ENCODE results near the gene CRIP1. TPM values are rescaled to one million over a fixed set of nuclear protein-coding genes. Genes with fewer than 3 reads are reported as not detected.

Gene CRIP1
- total RNA-seq, 1 experiment from 2014 or later: 5.4 TPM

GRCh38 chr14:105495990-105496830 lies 9.5 kb downstream of the CRIP1 start:
- H3K27me3 ChIP-seq (ENCODE audit: control insufficient read depth, insufficient read depth, low read length): no peaks in the 10 kb centered on the region
- H3K36me3 ChIP-seq (replicated peaks; ENCODE audit: control insufficient read depth, insufficient read depth, low read length): no peaks in the 10 kb centered on the region
- DNase-seq: peak; percentile 62
- no peak overlapping the region for H3K4me3 ChIP-seq (ENCODE audit: insufficient read depth, low read depth, low read length)

GRCh38 chr14:105496831-105497591 lies 10.3 kb downstream of the CRIP1 start:
- Histone ChIP-seq H3K4me3 (ENCODE audit: insufficient read depth, low read depth, low read length) (no peak overlapping the region), H3K36me3 (replicated peaks; ENCODE audit: control insufficient read depth, insufficient read depth, low read length) (no peaks in the 10 kb centered on the region), H3K27me3 (ENCODE audit: control insufficient read depth, insufficient read depth, low read length) (no peaks in the 10 kb centered on the region)
- DNase-seq: peak; percentile 69

DNA sequence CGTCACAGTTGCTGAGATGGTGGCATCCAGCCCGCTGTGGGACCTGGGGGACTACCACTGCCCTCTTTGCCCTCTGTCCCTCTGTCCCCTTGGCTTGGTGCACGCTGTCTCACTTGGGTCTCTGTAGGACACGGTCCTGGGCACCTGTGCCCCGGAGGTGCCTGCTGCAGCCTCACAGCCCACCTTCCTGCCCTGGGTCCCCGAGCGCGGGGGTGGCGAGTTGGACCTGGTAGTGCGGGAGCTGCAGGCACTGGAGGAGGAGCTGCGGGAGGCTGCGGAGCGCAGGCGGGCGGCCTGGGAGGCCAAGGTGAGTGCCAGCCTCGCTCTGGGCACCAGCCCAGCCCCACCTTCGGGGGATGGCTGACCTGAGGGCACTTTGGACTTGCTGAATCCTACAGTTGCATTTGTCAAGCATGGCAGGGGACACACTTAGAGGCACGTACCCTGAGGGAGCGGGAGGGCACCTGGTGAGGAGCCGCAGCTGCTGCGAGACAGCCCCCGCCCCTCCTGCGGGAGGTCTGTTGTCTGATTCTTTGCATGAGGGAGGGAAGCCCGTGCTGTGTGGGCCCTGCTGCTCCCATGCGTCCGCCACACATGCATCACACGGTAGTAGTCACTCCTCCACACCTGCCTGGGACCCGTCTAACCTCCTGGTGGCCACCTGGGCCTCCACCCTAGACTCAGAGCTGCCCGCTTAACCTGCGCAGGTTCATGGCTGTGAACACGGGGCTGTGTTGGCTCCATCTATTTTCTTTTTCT lies 11.2 kb downstream of the CRIP1 start:
- Histone ChIP-seq H3K36me3 (replicated peaks; ENCODE audit: control insufficient read depth, insufficient read depth, low read length) (no peaks in the 10 kb centered on the region), H3K4me3 (ENCODE audit: insufficient read depth, low read depth, low read length) (no peak overlapping the region), H3K27me3 (ENCODE audit: control insufficient read depth, insufficient read depth, low read length) (no peaks in the 10 kb centered on the region)
- peak; percentile 62 for DNase-seq

- peak; percentile 72 for DNase-seq
- Histone ChIP-seq H3K27me3 (ENCODE audit: control insufficient read depth, insufficient read depth, low read length) (no peaks in the 10 kb centered on the region), H3K4me3 (ENCODE audit: insufficient read depth, low read depth, low read length) (no peak overlapping the region), H3K36me3 (replicated peaks; ENCODE audit: control insufficient read depth, insufficient read depth, low read length) (no peaks in the 10 kb centered on the region)
These were observed 12.0 kb downstream of the CRIP1 start for GRCh38 chr14:105498430-105499255.

- no peaks in the 10 kb centered on the region for H3K36me3 ChIP-seq (replicated peaks; ENCODE audit: control insufficient read depth, insufficient read depth, low read length)
- H3K4me3 ChIP-seq (ENCODE audit: insufficient read depth, low read depth, low read length): no peak overlapping the region
- H3K27me3 ChIP-seq (ENCODE audit: control insufficient read depth, insufficient read depth, low read length): no peaks in the 10 kb centered on the region
- peak; percentile 86 for DNase-seq
These were observed 12.8 kb downstream of the CRIP1 start for GRCh38 chr14:105499256-105500035.

DNA sequence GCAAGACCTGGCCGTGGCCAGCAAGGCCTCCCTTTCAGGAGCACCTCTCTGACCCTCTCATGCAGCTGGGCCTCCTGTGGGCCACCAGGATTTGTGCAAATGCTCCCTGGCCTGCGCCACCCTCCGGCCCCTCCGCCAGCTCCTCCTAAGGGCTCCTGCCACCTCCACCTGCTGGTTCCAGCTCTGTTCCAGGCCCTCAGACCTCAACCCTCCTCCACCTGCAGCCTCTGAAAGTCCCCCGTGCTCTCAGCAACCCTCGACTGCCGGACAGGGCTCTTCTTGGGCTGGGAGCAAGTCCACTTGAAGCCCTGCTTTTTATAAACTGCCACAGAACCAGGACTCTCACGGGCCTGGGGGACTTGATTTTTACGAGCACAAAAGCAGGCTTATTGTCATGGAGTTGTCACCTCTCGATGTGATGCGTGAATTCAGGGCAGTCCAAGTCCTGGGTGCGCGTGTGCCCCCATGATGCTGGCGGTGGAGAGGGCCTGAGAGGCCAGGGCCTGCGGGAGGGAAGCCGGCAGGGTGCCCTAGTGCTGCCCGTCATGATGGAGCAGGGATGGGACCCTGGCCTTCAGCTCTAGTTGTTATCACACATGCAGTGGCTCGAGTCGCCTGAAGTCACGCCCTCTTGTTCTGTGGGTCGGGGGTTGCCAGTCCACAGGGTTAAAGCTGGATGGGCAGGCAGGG lies 13.5 kb downstream of the CRIP1 start:
- DNase-seq: peak; percentile 59

DNA sequence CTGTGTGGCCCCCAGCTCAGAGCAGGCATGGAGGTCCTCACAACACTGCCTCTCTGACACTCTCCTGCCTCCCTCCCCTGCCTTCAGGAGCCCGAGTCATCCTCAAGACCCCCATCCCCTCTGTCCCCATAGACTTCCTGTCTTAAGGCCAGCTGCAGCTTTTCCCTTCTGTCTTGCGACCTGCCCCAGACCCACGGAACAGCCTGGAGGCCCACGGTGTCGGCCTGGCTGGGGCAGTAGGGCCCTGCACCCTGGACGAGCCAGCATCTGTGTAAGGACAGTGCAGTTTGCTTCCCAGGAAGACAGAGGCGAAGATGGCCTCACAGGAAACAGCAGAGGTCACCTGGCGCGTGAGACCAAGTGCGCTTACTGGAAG lies 14.0 kb downstream of the CRIP1 start:
- no peaks in the 10 kb centered on the region for H3K27me3 ChIP-seq (ENCODE audit: control insufficient read depth, insufficient read depth, low read length)
- H3K36me3 ChIP-seq (replicated peaks; ENCODE audit: control insufficient read depth, insufficient read depth, low read length): no peaks in the 10 kb centered on the region
- peak; percentile 62 for DNase-seq
- no peak overlapping the region for H3K4me3 ChIP-seq (ENCODE audit: insufficient read depth, low read depth, low read length)

More for the DNA sequence above, 13.5 kb downstream of the CRIP1 start:
- Histone ChIP-seq H3K36me3 (replicated peaks; ENCODE audit: control insufficient read depth, insufficient read depth, low read length) (no peaks in the 10 kb centered on the region), H3K27me3 (ENCODE audit: control insufficient read depth, insufficient read depth, low read length) (no peaks in the 10 kb centered on the region), H3K4me3 (ENCODE audit: insufficient read depth, low read depth, low read length) (no peak overlapping the region)

- no peak overlapping the region for H3K4me3 ChIP-seq (ENCODE audit: insufficient read depth, low read depth, low read length)
- H3K36me3 ChIP-seq (replicated peaks; ENCODE audit: control insufficient read depth, insufficient read depth, low read length): no peaks in the 10 kb centered on the region
- no peaks in the 10 kb centered on the region for H3K27me3 ChIP-seq (ENCODE audit: control insufficient read depth, insufficient read depth, low read length)
- peak; percentile 33 for DNase-seq
These were observed 15.0 kb downstream of the CRIP1 start for GRCh38 chr14:105501504-105502291.

GRCh38 chr14:105502446-105503295 lies 16.0 kb downstream of the CRIP1 start:
- Histone ChIP-seq H3K27me3 (ENCODE audit: control insufficient read depth, insufficient read depth, low read length) (no peaks in the 10 kb centered on the region), H3K4me3 (ENCODE audit: insufficient read depth, low read depth, low read length) (no peak overlapping the region), H3K36me3 (replicated peaks; ENCODE audit: control insufficient read depth, insufficient read depth, low read length) (no peaks in the 10 kb centered on the region)
- peak; percentile 60 for DNase-seq

DNA sequence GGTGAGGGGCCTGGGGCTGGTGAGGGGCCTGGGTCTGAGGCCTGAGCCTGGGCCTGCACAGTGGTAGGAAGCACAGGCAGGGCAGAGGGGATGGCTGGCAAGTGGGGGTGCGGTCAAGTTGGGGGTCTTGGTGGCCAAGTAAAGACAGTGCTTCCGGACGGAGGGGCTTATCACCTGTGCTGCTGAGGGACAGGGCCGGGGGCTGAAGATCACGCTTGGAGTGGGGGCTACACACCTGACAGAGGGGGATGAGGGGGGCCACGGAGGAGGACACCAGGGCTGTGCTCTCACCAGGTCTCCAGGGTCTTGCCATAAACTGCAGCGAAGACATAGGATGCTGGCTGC lies 16.6 kb downstream of the CRIP1 start:
- Histone ChIP-seq H3K36me3 (replicated peaks; ENCODE audit: control insufficient read depth, insufficient read depth, low read length) (no peaks in the 10 kb centered on the region), H3K27me3 (ENCODE audit: control insufficient read depth, insufficient read depth, low read length) (no peaks in the 10 kb centered on the region), H3K4me3 (ENCODE audit: insufficient read depth, low read depth, low read length) (no peak overlapping the region)

DNA sequence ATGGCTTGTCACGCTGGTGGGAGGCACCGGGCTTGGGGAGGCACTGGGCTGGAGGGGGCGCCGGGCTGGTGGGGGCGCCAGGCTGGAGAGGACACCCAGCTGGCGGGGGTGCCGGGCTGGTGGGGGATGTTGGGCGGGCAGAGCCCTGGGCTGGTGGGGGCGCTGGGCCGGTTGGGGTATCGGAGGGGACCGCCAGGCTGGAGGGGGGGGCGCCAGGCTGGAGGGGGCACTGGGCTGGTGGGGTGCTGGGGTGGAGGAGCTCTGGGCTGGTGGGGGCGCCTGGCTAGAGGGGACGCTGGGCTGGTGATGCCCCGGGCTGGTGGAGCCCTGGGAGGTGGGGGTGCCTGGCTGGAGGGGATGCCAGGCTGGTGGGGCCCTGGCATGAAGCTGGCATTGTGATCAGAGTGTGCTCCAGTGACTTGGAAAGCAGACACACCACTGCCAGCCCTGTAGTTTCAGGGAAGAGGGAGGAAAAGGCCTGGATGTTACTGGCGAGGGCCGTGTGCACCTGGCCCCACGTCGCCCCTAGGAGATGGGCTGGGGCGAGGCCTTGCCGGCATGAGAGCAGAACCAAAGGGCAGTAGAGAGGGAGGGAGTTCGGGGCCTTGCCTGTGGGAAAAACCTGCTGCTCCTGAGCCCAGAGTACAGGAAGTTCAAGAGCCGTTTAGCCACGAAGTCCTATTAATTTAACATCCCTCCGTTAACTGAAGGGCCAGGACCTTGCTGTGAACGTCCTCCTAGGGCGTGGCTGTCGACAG lies 17.4 kb downstream of the CRIP1 start:
- peak; percentile 62 for DNase-seq
- H3K4me3 ChIP-seq (ENCODE audit: insufficient read depth, low read depth, low read length): no peak overlapping the region
- no peaks in the 10 kb centered on the region for H3K36me3 ChIP-seq (replicated peaks; ENCODE audit: control insufficient read depth, insufficient read depth, low read length)
- H3K27me3 ChIP-seq (ENCODE audit: control insufficient read depth, insufficient read depth, low read length): no peaks in the 10 kb centered on the region

More for the DNA sequence above, 16.6 kb downstream of the CRIP1 start:
- no peak for DNase-seq

Measured in H7 (cell line).